IPS DF 4.7 (cell line): ENCODE results near the gene MIOX.

Experiments used
- DNase-seq: peaks from one replicate; pipeline ENCODE4 v3.0.0-alpha.2; 2013; ENCODE audit warnings: low spot score; ENCODE audit errors: extremely low read depth

Gene MIOX

GRCh38 chr22:50486561-50487289 is at the start of gene MIOX:
TSS of gene MIOX (plus strand) at chr22:50486859. CDS start at chr22:50486898, 39 bp downstream.
- no peak for DNase-seq

- no peak for DNase-seq
These were observed 49.0 kb upstream of the MIOX start for GRCh38 chr22:50437511-50438304.

GRCh38 chr22:50438305-50439275 is 48.1 kb upstream of the MIOX start:
- no peak for DNase-seq

- DNase-seq = no peak
These were observed 47.3 kb upstream of the MIOX start for GRCh38 chr22:50439314-50439870.

- DNase-seq = no peak
These were observed 46.8 kb upstream of the MIOX start for GRCh38 chr22:50439871-50440331.

GRCh38 chr22:50440544-50441249 is 46.0 kb upstream of the MIOX start:
- DNase-seq = no peak

- DNase-seq = no peak
These were observed 45.1 kb upstream of the MIOX start for GRCh38 chr22:50441428-50441993.

GRCh38 chr22:50443197-50443596 is 43.5 kb upstream of the MIOX start:
- no peak for DNase-seq

GRCh38 chr22:50443801-50444625 is 42.6 kb upstream of the MIOX start:
- DNase-seq = no peak

- DNase-seq = no peak
These were observed 42.0 kb upstream of the MIOX start for GRCh38 chr22:50444663-50445062.

- DNase-seq = no peak
These were observed 41.4 kb upstream of the MIOX start for GRCh38 chr22:50445071-50445879.

GRCh38 chr22:50445880-50446707 is 40.6 kb upstream of the MIOX start:
- no peak for DNase-seq

GRCh38 chr22:50446708-50447575 is 39.7 kb upstream of the MIOX start:
- no peak for DNase-seq

- no peak for DNase-seq
These were observed 38.8 kb upstream of the MIOX start for GRCh38 chr22:50447576-50448551.

- DNase-seq = no peak
These were observed 34.0 kb upstream of the MIOX start for GRCh38 chr22:50452649-50453048.
